GM04504 (cell line): ENCODE data around the gene USP48.
"Not testable (repeated sequence)": the region's sequence is repeated elsewhere in the genome, so short reads cannot be mapped to it uniquely, and the experiment has no call there.

Source experiments
- DNase-seq: peaks from one replicate; pipeline ENCODE4 v3.0.0-alpha.2; 2012; ENCODE audit warnings: low read depth

USP48 gene

GRCh38 chr1:21774835-21775549 is 8.0 kb downstream of the USP48 start:
- no peak for DNase-seq

- no peak for DNase-seq
Observed at GRCh38 chr1:21773585-21773984, 9.4 kb downstream of the USP48 start.

- not testable (repeated sequence) for DNase-seq
Observed at GRCh38 chr1:21771672-21772071, 11.3 kb downstream of the USP48 start.

GRCh38 chr1:21770602-21771001 is 12.3 kb downstream of the USP48 start:
- not testable (repeated sequence) for DNase-seq

- no peak for DNase-seq
Observed at GRCh38 chr1:21770201-21770600, 12.7 kb downstream of the USP48 start.

GRCh38 chr1:21767106-21767505 is 15.8 kb downstream of the USP48 start:
- DNase-seq, result not testable (repeated sequence)

- no peak for DNase-seq
Observed at GRCh38 chr1:21766210-21766609, 16.7 kb downstream of the USP48 start.

GRCh38 chr1:21764615-21765423 is 18.1 kb downstream of the USP48 start:
- DNase-seq, result peak; percentile 90

- DNase-seq, result no peak
Observed at GRCh38 chr1:21763694-21764419, 19.1 kb downstream of the USP48 start.

- DNase-seq, result no peak
Observed at GRCh38 chr1:21763236-21763635, 19.7 kb downstream of the USP48 start.

- no peak for DNase-seq
Observed at GRCh38 chr1:21762022-21762404, 20.9 kb downstream of the USP48 start.

- no peak for DNase-seq
Observed at GRCh38 chr1:21761052-21761451, 21.9 kb downstream of the USP48 start.

GRCh38 chr1:21759818-21760217 is 23.1 kb downstream of the USP48 start:
- DNase-seq, result no peak

- no peak for DNase-seq
Observed at GRCh38 chr1:21759182-21759581, 23.8 kb downstream of the USP48 start.

GRCh38 chr1:21758614-21759013 is 24.3 kb downstream of the USP48 start:
- DNase-seq, result no peak

- DNase-seq, result no peak
Observed at GRCh38 chr1:21756393-21757089, 26.4 kb downstream of the USP48 start.

GRCh38 chr1:21755067-21755466 is 27.9 kb downstream of the USP48 start:
- no peak for DNase-seq

- no peak for DNase-seq
Observed at GRCh38 chr1:21754583-21754982, 28.4 kb downstream of the USP48 start.

GRCh38 chr1:21752186-21752585 is 30.8 kb downstream of the USP48 start:
- DNase-seq, result no peak

GRCh38 chr1:21751281-21751680 is 31.7 kb downstream of the USP48 start:
- DNase-seq, result no peak

- no peak for DNase-seq
Observed at GRCh38 chr1:21750841-21751240, 32.1 kb downstream of the USP48 start.

- no peak for DNase-seq
Observed at GRCh38 chr1:21749859-21750468, 33.0 kb downstream of the USP48 start.
